HepG2 (cell line): ENCODE data around the gene VEZT. TPM values are rescaled to one million over a fixed set of nuclear protein-coding genes. Genes with fewer than 3 reads are reported as not detected.

Source experiments
- ATAC-seq: fragments of 200-7000 bp; cut with Tn5 transposase; 3 replicates; pipeline ENCODE4 v1.9.1; 2020; ENCODE audit warnings: mild to moderate bottlenecking, moderate library complexity
- BruUV-seq: library from RNA; stranded (reverse); fragments of 400-500 nt; replicated peaks from 2 replicates; lab custom pipeline; 2021; lab: Mats Ljungman, UMichigan
- CTCF ChIA-PET: fragments of 300-600 bp; formaldehyde crosslinking; extraction: SDS; loops from one replicate; lab custom pipeline; 2021; ENCODE audit warnings: low total read pairs, inconsistent platforms, low intra/inter-chr PET ratio; lab: Yijun Ruan, JAX
- POLR2A ChIA-PET: fragments of 350-600 bp; sonication (Branson Sonifier 250); formaldehyde crosslinking; loops from one replicate; lab custom pipeline; 2020; ENCODE audit warnings: antibody characterized with exemption, inconsistent platforms; lab: Yijun Ruan, JAX
- DNase-seq: peaks from one replicate; pipeline ENCODE4 v3.0.0-alpha.2; 2015; ENCODE audit warnings: low spot score
- FAIRE-seq: peaks from 3 replicates; lab custom pipeline; 2011; peaks lifted over from hg19 to GRCh38; lab: Jason Lieb, UNC
- H2AFZ ChIP-seq: one replicate; pipeline ENCODE4 v1.6.1; 2011; ENCODE audit warnings: low read length, inconsistent platforms
- H3K27ac ChIP-seq: fragments of 300-600 bp; 3 replicates; pipeline ENCODE4 v1.8.0; 2011; ENCODE audit warnings: mixed run types, mild to moderate bottlenecking, mixed read lengths, low read length, inconsistent platforms; ENCODE audit not compliant: insufficient read depth; ENCODE audit errors: extremely low read length
- H3K27me3 ChIP-seq, 2 experiments: fragments of 200-600 bp in 1 of 2; 2 replicates in 1 of 2; 3 replicates in 1 of 2; pipeline versions ENCODE4 v1.6.0 to v1.8.0; 2011; ENCODE audit warnings: low read length in 2 of 2, mild to moderate bottlenecking in 2 of 2, moderate library complexity in 2 of 2, inconsistent platforms in 1 of 2; ENCODE audit not compliant: insufficient read depth in 2 of 2, control insufficient read depth in 1 of 2
- H3K36me3 ChIP-seq, 2 experiments: fragments of 200-600 bp in 1 of 2; replicated peaks in 1 of 2; 2 replicates in 1 of 2; 3 replicates in 1 of 2; pipeline versions ENCODE4 v1.5.1 to v1.8.0; 2011; ENCODE audit warnings: low read length in 2 of 2, inconsistent platforms in 1 of 2; ENCODE audit not compliant: insufficient read depth in 2 of 2, control insufficient read depth in 1 of 2
- H3K4me1 ChIP-seq: 2 replicates; pipeline ENCODE4 v1.5.1; 2012; ENCODE audit warnings: low read length, inconsistent platforms; ENCODE audit not compliant: insufficient read depth
- H3K4me2 ChIP-seq: 2 replicates; pipeline ENCODE4 v1.6.0; 2011; ENCODE audit warnings: low read depth, low read length, inconsistent platforms
- H3K4me3 ChIP-seq, 3 experiments: fragments of 200-600 bp in 1 of 3; sonication (generic), shearing (Covaris generic) in 1 of 3; replicated peaks in 1 of 3; 2 replicates each; pipeline ENCODE4 v1.5.1; 2011 to 2016; ENCODE audit warnings: low read length in 3 of 3, inconsistent platforms in 2 of 3, low read depth in 2 of 3, mild to moderate bottlenecking in 2 of 3, control low read depth in 1 of 3, mixed read lengths in 1 of 3; ENCODE audit not compliant: insufficient read depth in 1 of 3
- H3K79me2 ChIP-seq: one replicate; pipeline ENCODE4 v1.6.1; 2011; ENCODE audit warnings: low read length, inconsistent platforms; ENCODE audit not compliant: insufficient read depth
- H3K9ac ChIP-seq: 2 replicates; pipeline ENCODE4 v1.6.0; 2011; ENCODE audit warnings: mild to moderate bottlenecking, low read depth, low read length, inconsistent platforms; ENCODE audit not compliant: insufficient read depth
- H3K9me3 ChIP-seq: 2 replicates; pipeline ENCODE4 v1.5.1; 2012; ENCODE audit warnings: mild to moderate bottlenecking, low read length
- H4K20me1 ChIP-seq: 2 replicates; pipeline ENCODE4 v1.6.0; 2011; ENCODE audit warnings: inconsistent platforms, mild to moderate bottlenecking, low read length, moderate library complexity; ENCODE audit not compliant: insufficient read depth
- AHR ChIP-seq: IDR thresholded peaks from 2 replicates; pipeline ENCODE4 v1.6.1; 2018; ENCODE audit warnings: missing genetic modification reagents, missing compliant biosample characterization
- DMAP1 ChIP-seq: IDR thresholded peaks from 2 replicates; pipeline ENCODE4 v1.6.1; 2016
- HMG20B ChIP-seq: conservative IDR thresholded peaks from 2 replicates; pipeline ENCODE4 v1.6.1; 2016; ENCODE audit warnings: missing genetic modification reagents, missing compliant biosample characterization
- KDM5B ChIP-seq: sonication (generic); formaldehyde crosslinking; IDR thresholded peaks from 2 replicates; pipeline ENCODE4 v1.4.0; 2020; ENCODE audit warnings: missing genetic modification reagents, mild to moderate bottlenecking, borderline replicate concordance
- ONECUT2 ChIP-seq: sonication (generic); formaldehyde crosslinking; IDR thresholded peaks from 2 replicates; pipeline ENCODE4 v1.4.0; 2020; ENCODE audit warnings: missing genetic modification reagents
- REL ChIP-seq: sonication (generic); formaldehyde crosslinking; conservative IDR thresholded peaks from 2 replicates; pipeline ENCODE4 v1.8.0; 2022; ENCODE audit warnings: mild to moderate bottlenecking, missing genetic modification reagents, moderate library complexity
- RFXANK ChIP-seq: IDR thresholded peaks from 2 replicates; pipeline ENCODE4 v1.6.1; 2016
- ZNF296 ChIP-seq: sonication (generic); formaldehyde crosslinking; conservative IDR thresholded peaks from 2 replicates; pipeline ENCODE4 v1.5.0; 2020; ENCODE audit warnings: mild to moderate bottlenecking, missing genetic modification reagents
- ZNF503 ChIP-seq: sonication (generic); formaldehyde crosslinking; IDR thresholded peaks from 2 replicates; pipeline ENCODE4 v1.4.0; 2020; ENCODE audit warnings: missing genetic modification reagents
- ZNF772 ChIP-seq: sonication (generic); formaldehyde crosslinking; IDR thresholded peaks from 2 replicates; pipeline ENCODE4 v1.5.0; 2020; ENCODE audit warnings: mild to moderate bottlenecking, missing genetic modification reagents
- WGBS: methylation state at CpG from one replicate; pipeline ENCODE4 v1.1.6; 2017; ENCODE audit warnings: low lambda C conversion rate; 5-methylcytosine and 5-hydroxymethylcytosine counted together
- in situ Hi-C: cut with HindIII; loops from 2 replicates; pipeline ENCODE4 v1.10.0; 2017; ENCODE audit warnings: low pct_unique_long_range_greater_than_20kb; ENCODE audit not compliant: extremely low pct_ligation_motif_present
- intact Hi-C: fragments of 100-400 bp; cut with micrococcal nuclease; formaldehyde crosslinking; loops from one replicate; pipeline ENCODE4 v1.10.0; 2022; ENCODE audit not compliant: unreplicated experiment
- polyA plus RNA-seq, 8 experiments: library from polyadenylated mRNA; depleted of rRNA in 3 of 8; stranded (reverse) in 7 of 8; unstranded in 1 of 8; fragments of >200 nt; fragmentation: Illumina TruSeq in 4 of 8; extraction: Trizol in 4 of 8; gene quantifications; 2 replicates each; pipeline versions ENCODE4 v1.2.1 to v1.2.3, GENCODE V29; 2011 to 2016; ENCODE audit warnings: low read depth in 4 of 8, missing spikeins in 1 of 8, mixed read lengths in 1 of 8; ENCODE audit not compliant: insufficient read depth in 1 of 8
- total RNA-seq, 5 experiments: library from RNA; depleted of rRNA; stranded (reverse); fragments of >200 nt; fragmentation: Illumina TruSeq; extraction: Trizol; gene quantifications; 2 replicates each; pipeline ENCODE4 v1.2.3, GENCODE V29; 2016; ENCODE audit warnings: low read depth in 1 of 5

The VEZT gene
- total and polyA plus RNA-seq, 2 of the 13 experiments (the other 11 are each of a cell fraction or from before 2014, with no cell fraction given): 35.5 to 51.6 TPM

- TF ChIP-seq ZNF503 (CRISPR knock-in tag) (no peak), DMAP1 (CRISPR knock-in tag) (no peak), AHR (CRISPR knock-in tag) (no peak), ZNF772 (CRISPR knock-in tag) (no peak), KDM5B (CRISPR knock-in tag) (no peak)
These were observed 17.3 kb upstream of the VEZT start (continued) for GRCh38 chr12:95200128-95200894.

- no peaks in the 10 kb centered on the region for H3K79me2 ChIP-seq
- ATAC-seq: no peak
- no peaks in the 10 kb centered on the region for H3K9me3 ChIP-seq
- no peaks in the 10 kb centered on the region for H4K20me1 ChIP-seq
- H2AFZ ChIP-seq: no peak overlapping the region
- intact Hi-C loops: no loop called here
- no peak overlapping the region for H3K27ac ChIP-seq
- DNase-seq: no peak
- no peak overlapping the region for H3K9ac ChIP-seq
- TF ChIP-seq REL (CRISPR knock-in tag) (no peak), ZNF296 (CRISPR knock-in tag) (no peak), HMG20B (CRISPR knock-in tag) (no peak), ONECUT2 (CRISPR knock-in tag) (no peak), RFXANK (no peak)
- ChIA-PET POLR2A (no interaction called here), CTCF (no interaction called here)
- BruUV-seq: no TSS peak
- no peak for FAIRE-seq
- H3K4me1 ChIP-seq: 0 out of 2 replicates have a peak, but pooled peaks cover 7% of the 10 kb centered on the region
- H3K36me3 ChIP-seq: peaks cover 0 to 2% of the 10 kb centered on the region in 2 experiments; a peak in 1 of 5 replicates
- 96% methylated on average over 4 of the region's 4 CpGs for WGBS
- in situ Hi-C loops: no loop called here
- no peaks in the 10 kb centered on the region for H3K27me3 ChIP-seq
- H3K4me2 ChIP-seq: no peak overlapping the region
- H3K4me3 ChIP-seq: no peak overlapping the region
These were observed 16.4 kb upstream of the VEZT start for GRCh38 chr12:95201056-95201670.
